WTC11 (cell line): ENCODE results near the gene GLE1. TPM values are rescaled to one million over a fixed set of nuclear protein-coding genes. Genes with fewer than 3 reads are reported as not detected.

Experiments
- ELF4 ChIP-seq: sonication (generic); formaldehyde crosslinking; IDR thresholded peaks from 2 replicates; pipeline ENCODE4 v1.8.1; 2022; ENCODE audit warnings: low read depth, mild to moderate bottlenecking, moderate library complexity, missing genetic modification reagents
- GABPB1 ChIP-seq: sonication (generic); formaldehyde crosslinking; IDR thresholded peaks from 2 replicates; pipeline ENCODE4 v1.8.1; 2023; ENCODE audit warnings: mild to moderate bottlenecking, missing genetic modification reagents
- KAT7 ChIP-seq: sonication (generic); formaldehyde crosslinking; IDR thresholded peaks from 2 replicates; pipeline ENCODE4 v1.8.1; 2023; ENCODE audit warnings: missing genetic modification reagents, mild to moderate bottlenecking, borderline replicate concordance
- NR1H2 ChIP-seq: sonication (generic); formaldehyde crosslinking; IDR thresholded peaks from 2 replicates; pipeline ENCODE4 v1.9.0; 2021; ENCODE audit warnings: mild to moderate bottlenecking, moderate library complexity, missing genetic modification reagents
- PRRX2 ChIP-seq: fragments of 250-450 bp; sonication (Bioruptor Pico); IDR thresholded peaks from 2 replicates; pipeline ENCODE4 v1.8.0; 2021; ENCODE audit warnings: mild to moderate bottlenecking
- RORB ChIP-seq: fragments of 250-450 bp; sonication (Bioruptor Pico); IDR thresholded peaks from 2 replicates; pipeline ENCODE4 v1.9.0; 2021; ENCODE audit warnings: mild to moderate bottlenecking
- ZBTB21 ChIP-seq: sonication (generic); formaldehyde crosslinking; IDR thresholded peaks from 2 replicates; pipeline ENCODE4 v1.8.1; 2023; ENCODE audit warnings: mild to moderate bottlenecking, missing genetic modification reagents, borderline replicate concordance
- ZNF138 ChIP-seq: sonication (generic); formaldehyde crosslinking; conservative IDR thresholded peaks from 2 replicates; pipeline ENCODE4 v1.8.1; 2022; ENCODE audit warnings: mild to moderate bottlenecking, moderate library complexity, missing genetic modification reagents
- ZNF219 ChIP-seq: sonication (generic); formaldehyde crosslinking; IDR thresholded peaks from 2 replicates; pipeline ENCODE4 v1.8.0; 2023; ENCODE audit warnings: missing genetic modification reagents, mild to moderate bottlenecking, borderline replicate concordance
- ZNF416 ChIP-seq: fragments of 250-450 bp; sonication (Bioruptor Pico); IDR thresholded peaks from 2 replicates; pipeline ENCODE4 v1.9.0; 2021; ENCODE audit warnings: mild to moderate bottlenecking, inconsistent platforms
- total RNA-seq: library from RNA; stranded (reverse); gene quantifications from 3 replicates; pipeline ENCODE4 v1.2.3, GENCODE V29; 2021
- TF ChIP-seq, protein P1 (sequence below): fragments of 250-450 bp; sonication (Bioruptor Pico); IDR thresholded peaks from 2 replicates; pipeline ENCODE4 v1.9.0; 2021; ENCODE audit warnings: mild to moderate bottlenecking, borderline replicate concordance
- TF ChIP-seq, protein P2 (sequence below): sonication (generic); formaldehyde crosslinking; IDR thresholded peaks from 2 replicates; pipeline ENCODE4 v1.8.1; 2022; ENCODE audit warnings: low read depth, mild to moderate bottlenecking, moderate library complexity, missing genetic modification reagents, borderline replicate concordance
- TF ChIP-seq, protein P3 (sequence below): sonication (generic); formaldehyde crosslinking; conservative IDR thresholded peaks from 2 replicates; pipeline ENCODE4 v1.8.1; 2023; ENCODE audit warnings: mild to moderate bottlenecking, low read depth, missing genetic modification reagents, moderate library complexity
- TF ChIP-seq, protein P4 (sequence below): sonication (generic); formaldehyde crosslinking; IDR thresholded peaks from 2 replicates; pipeline ENCODE4 v1.8.0; 2022; ENCODE audit warnings: missing genetic modification reagents
- TF ChIP-seq, protein P5 (sequence below): sonication (generic); formaldehyde crosslinking; IDR thresholded peaks from 2 replicates; pipeline ENCODE4 v1.8.1; 2023; ENCODE audit warnings: mild to moderate bottlenecking, missing genetic modification reagents
- TF ChIP-seq, protein P6 (sequence below): sonication (generic); formaldehyde crosslinking; IDR thresholded peaks from 2 replicates; pipeline ENCODE4 v1.8.0; 2022; ENCODE audit warnings: mild to moderate bottlenecking, missing genetic modification reagents
- TF ChIP-seq, protein P7 (sequence below): sonication (generic); formaldehyde crosslinking; IDR thresholded peaks from 2 replicates; pipeline ENCODE4 v1.8.1; 2023; ENCODE audit warnings: mild to moderate bottlenecking, missing genetic modification reagents, borderline replicate concordance

The GLE1 gene
- total RNA-seq, 1 experiment from 2014 or later, result 19.7 TPM

DNA sequence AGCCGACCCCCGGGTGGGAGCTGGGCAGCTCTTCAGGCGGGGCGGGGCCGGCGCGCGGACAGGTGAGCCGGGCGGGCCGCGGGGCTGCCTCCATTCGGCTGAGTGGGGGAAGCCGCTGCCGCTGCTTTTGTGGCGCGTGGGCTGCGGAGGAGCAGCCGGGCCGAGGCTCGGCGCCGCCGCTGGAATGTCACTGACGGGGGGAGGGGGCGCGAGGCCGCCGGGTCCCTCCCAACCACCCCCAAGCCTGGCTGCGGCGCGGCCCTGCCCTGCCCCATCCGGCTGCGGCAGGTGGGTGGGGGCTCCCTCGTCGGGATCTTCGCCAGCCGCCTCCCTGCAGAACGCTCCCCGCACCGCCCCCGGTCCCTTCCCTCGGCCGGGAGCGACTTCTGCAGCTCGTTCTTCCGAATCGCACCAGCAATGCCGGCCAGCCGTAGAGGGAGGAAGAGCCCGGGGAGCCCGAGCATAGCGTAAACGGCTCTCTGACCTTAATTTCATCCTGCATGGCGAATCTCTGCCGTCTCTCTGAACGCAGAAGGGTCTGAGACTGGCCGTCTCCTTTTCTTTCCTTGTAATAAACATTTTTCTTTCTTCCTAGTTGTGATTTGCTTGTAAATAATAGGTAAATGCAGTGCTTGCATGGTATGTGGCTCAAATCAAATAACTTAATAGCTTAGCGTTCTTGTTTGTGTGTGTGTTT lies 48.4 kb downstream of the GLE1 start (continued):
- TF ChIP-seq ZNF219 (CRISPR knock-in tag), result no peak
- TF ChIP-seq ZBTB21 (CRISPR knock-in tag), result no peak
- TF ChIP-seq ELF4 (CRISPR knock-in tag), result no peak
- TF ChIP-seq, protein P1, sequence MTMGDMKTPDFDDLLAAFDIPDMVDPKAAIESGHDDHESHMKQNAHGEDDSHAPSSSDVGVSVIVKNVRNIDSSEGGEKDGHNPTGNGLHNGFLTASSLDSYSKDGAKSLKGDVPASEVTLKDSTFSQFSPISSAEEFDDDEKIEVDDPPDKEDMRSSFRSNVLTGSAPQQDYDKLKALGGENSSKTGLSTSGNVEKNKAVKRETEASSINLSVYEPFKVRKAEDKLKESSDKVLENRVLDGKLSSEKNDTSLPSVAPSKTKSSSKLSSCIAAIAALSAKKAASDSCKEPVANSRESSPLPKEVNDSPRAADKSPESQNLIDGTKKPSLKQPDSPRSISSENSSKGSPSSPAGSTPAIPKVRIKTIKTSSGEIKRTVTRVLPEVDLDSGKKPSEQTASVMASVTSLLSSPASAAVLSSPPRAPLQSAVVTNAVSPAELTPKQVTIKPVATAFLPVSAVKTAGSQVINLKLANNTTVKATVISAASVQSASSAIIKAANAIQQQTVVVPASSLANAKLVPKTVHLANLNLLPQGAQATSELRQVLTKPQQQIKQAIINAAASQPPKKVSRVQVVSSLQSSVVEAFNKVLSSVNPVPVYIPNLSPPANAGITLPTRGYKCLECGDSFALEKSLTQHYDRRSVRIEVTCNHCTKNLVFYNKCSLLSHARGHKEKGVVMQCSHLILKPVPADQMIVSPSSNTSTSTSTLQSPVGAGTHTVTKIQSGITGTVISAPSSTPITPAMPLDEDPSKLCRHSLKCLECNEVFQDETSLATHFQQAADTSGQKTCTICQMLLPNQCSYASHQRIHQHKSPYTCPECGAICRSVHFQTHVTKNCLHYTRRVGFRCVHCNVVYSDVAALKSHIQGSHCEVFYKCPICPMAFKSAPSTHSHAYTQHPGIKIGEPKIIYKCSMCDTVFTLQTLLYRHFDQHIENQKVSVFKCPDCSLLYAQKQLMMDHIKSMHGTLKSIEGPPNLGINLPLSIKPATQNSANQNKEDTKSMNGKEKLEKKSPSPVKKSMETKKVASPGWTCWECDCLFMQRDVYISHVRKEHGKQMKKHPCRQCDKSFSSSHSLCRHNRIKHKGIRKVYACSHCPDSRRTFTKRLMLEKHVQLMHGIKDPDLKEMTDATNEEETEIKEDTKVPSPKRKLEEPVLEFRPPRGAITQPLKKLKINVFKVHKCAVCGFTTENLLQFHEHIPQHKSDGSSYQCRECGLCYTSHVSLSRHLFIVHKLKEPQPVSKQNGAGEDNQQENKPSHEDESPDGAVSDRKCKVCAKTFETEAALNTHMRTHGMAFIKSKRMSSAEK (CRISPR knock-in tag), result no peak
- TF ChIP-seq, protein P2, sequence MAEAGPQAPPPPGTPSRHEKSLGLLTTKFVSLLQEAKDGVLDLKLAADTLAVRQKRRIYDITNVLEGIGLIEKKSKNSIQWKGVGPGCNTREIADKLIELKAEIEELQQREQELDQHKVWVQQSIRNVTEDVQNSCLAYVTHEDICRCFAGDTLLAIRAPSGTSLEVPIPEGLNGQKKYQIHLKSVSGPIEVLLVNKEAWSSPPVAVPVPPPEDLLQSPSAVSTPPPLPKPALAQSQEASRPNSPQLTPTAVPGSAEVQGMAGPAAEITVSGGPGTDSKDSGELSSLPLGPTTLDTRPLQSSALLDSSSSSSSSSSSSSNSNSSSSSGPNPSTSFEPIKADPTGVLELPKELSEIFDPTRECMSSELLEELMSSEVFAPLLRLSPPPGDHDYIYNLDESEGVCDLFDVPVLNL (CRISPR knock-in tag), result no peak
- no peak for TF ChIP-seq KAT7
- TF ChIP-seq, protein P3, sequence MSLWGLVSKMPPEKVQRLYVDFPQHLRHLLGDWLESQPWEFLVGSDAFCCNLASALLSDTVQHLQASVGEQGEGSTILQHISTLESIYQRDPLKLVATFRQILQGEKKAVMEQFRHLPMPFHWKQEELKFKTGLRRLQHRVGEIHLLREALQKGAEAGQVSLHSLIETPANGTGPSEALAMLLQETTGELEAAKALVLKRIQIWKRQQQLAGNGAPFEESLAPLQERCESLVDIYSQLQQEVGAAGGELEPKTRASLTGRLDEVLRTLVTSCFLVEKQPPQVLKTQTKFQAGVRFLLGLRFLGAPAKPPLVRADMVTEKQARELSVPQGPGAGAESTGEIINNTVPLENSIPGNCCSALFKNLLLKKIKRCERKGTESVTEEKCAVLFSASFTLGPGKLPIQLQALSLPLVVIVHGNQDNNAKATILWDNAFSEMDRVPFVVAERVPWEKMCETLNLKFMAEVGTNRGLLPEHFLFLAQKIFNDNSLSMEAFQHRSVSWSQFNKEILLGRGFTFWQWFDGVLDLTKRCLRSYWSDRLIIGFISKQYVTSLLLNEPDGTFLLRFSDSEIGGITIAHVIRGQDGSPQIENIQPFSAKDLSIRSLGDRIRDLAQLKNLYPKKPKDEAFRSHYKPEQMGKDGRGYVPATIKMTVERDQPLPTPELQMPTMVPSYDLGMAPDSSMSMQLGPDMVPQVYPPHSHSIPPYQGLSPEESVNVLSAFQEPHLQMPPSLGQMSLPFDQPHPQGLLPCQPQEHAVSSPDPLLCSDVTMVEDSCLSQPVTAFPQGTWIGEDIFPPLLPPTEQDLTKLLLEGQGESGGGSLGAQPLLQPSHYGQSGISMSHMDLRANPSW (CRISPR knock-in tag), result no peak; the same call in 1 of the 2 replicates
- TF ChIP-seq ZNF416 (CRISPR knock-in tag), result no peak
- TF ChIP-seq RORB (CRISPR knock-in tag), result no peak
- TF ChIP-seq GABPB1 (CRISPR knock-in tag), result no peak
- TF ChIP-seq ZNF138 (CRISPR knock-in tag), result no peak
- TF ChIP-seq, protein P4, sequence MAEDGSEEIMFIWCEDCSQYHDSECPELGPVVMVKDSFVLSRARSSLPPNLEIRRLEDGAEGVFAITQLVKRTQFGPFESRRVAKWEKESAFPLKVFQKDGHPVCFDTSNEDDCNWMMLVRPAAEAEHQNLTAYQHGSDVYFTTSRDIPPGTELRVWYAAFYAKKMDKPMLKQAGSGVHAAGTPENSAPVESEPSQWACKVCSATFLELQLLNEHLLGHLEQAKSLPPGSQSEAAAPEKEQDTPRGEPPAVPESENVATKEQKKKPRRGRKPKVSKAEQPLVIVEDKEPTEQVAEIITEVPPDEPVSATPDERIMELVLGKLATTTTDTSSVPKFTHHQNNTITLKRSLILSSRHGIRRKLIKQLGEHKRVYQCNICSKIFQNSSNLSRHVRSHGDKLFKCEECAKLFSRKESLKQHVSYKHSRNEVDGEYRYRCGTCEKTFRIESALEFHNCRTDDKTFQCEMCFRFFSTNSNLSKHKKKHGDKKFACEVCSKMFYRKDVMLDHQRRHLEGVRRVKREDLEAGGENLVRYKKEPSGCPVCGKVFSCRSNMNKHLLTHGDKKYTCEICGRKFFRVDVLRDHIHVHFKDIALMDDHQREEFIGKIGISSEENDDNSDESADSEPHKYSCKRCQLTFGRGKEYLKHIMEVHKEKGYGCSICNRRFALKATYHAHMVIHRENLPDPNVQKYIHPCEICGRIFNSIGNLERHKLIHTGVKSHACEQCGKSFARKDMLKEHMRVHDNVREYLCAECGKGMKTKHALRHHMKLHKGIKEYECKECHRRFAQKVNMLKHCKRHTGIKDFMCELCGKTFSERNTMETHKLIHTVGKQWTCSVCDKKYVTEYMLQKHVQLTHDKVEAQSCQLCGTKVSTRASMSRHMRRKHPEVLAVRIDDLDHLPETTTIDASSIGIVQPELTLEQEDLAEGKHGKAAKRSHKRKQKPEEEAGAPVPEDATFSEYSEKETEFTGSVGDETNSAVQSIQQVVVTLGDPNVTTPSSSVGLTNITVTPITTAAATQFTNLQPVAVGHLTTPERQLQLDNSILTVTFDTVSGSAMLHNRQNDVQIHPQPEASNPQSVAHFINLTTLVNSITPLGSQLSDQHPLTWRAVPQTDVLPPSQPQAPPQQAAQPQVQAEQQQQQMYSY, result no peak
- TF ChIP-seq NR1H2 (CRISPR knock-in tag), result no peak
- TF ChIP-seq, protein P5, sequence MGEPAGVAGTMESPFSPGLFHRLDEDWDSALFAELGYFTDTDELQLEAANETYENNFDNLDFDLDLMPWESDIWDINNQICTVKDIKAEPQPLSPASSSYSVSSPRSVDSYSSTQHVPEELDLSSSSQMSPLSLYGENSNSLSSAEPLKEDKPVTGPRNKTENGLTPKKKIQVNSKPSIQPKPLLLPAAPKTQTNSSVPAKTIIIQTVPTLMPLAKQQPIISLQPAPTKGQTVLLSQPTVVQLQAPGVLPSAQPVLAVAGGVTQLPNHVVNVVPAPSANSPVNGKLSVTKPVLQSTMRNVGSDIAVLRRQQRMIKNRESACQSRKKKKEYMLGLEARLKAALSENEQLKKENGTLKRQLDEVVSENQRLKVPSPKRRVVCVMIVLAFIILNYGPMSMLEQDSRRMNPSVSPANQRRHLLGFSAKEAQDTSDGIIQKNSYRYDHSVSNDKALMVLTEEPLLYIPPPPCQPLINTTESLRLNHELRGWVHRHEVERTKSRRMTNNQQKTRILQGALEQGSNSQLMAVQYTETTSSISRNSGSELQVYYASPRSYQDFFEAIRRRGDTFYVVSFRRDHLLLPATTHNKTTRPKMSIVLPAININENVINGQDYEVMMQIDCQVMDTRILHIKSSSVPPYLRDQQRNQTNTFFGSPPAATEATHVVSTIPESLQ (CRISPR knock-in tag), result no peak
- TF ChIP-seq, protein P6, sequence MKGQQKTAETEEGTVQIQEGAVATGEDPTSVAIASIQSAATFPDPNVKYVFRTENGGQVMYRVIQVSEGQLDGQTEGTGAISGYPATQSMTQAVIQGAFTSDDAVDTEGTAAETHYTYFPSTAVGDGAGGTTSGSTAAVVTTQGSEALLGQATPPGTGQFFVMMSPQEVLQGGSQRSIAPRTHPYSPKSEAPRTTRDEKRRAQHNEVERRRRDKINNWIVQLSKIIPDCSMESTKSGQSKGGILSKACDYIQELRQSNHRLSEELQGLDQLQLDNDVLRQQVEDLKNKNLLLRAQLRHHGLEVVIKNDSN, result no peak
- TF ChIP-seq, protein P7, sequence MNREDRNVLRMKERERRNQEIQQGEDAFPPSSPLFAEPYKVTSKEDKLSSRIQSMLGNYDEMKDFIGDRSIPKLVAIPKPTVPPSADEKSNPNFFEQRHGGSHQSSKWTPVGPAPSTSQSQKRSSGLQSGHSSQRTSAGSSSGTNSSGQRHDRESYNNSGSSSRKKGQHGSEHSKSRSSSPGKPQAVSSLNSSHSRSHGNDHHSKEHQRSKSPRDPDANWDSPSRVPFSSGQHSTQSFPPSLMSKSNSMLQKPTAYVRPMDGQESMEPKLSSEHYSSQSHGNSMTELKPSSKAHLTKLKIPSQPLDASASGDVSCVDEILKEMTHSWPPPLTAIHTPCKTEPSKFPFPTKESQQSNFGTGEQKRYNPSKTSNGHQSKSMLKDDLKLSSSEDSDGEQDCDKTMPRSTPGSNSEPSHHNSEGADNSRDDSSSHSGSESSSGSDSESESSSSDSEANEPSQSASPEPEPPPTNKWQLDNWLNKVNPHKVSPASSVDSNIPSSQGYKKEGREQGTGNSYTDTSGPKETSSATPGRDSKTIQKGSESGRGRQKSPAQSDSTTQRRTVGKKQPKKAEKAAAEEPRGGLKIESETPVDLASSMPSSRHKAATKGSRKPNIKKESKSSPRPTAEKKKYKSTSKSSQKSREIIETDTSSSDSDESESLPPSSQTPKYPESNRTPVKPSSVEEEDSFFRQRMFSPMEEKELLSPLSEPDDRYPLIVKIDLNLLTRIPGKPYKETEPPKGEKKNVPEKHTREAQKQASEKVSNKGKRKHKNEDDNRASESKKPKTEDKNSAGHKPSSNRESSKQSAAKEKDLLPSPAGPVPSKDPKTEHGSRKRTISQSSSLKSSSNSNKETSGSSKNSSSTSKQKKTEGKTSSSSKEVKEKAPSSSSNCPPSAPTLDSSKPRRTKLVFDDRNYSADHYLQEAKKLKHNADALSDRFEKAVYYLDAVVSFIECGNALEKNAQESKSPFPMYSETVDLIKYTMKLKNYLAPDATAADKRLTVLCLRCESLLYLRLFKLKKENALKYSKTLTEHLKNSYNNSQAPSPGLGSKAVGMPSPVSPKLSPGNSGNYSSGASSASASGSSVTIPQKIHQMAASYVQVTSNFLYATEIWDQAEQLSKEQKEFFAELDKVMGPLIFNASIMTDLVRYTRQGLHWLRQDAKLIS, result no peak
- TF ChIP-seq PRRX2 (CRISPR knock-in tag), result no peak
